Measurements from ENCODE around the gene FAM20C.
"Not testable (repeated sequence)": the region's sequence is repeated elsewhere in the genome, so short reads cannot be mapped to it uniquely, and the experiment has no call there.

Gene FAM20C

GRCh38 chr7:174716-175115 is 17.7 kb upstream of the FAM20C start:
- no peak for DNase-seq

GRCh38 chr7:175955-176354 is 16.4 kb upstream of the FAM20C start:
- DNase-seq, result no peak

- DNase-seq, result no peak
Measured at GRCh38 chr7:176381-176780, 16.0 kb upstream of the FAM20C start.

GRCh38 chr7:176786-177459 is 15.4 kb upstream of the FAM20C start:
- no peak for DNase-seq

GRCh38 chr7:178444-178843 is 13.9 kb upstream of the FAM20C start:
- no peak for DNase-seq

- no peak for DNase-seq
Measured at GRCh38 chr7:179209-179681, 13.1 kb upstream of the FAM20C start.

- no peak for DNase-seq
Measured at GRCh38 chr7:179948-180694, 12.2 kb upstream of the FAM20C start.

- no peak for DNase-seq
Measured at GRCh38 chr7:181738-182137, 10.6 kb upstream of the FAM20C start.

- DNase-seq, result not testable (repeated sequence)
Measured at GRCh38 chr7:182502-182901, 9.9 kb upstream of the FAM20C start.

- no peak for DNase-seq
Measured at GRCh38 chr7:183496-184292, 8.7 kb upstream of the FAM20C start.

- DNase-seq, result no peak
Measured at GRCh38 chr7:184294-185264, 7.8 kb upstream of the FAM20C start.

- no peak for DNase-seq
Measured at GRCh38 chr7:186516-187113, 5.8 kb upstream of the FAM20C start.

GRCh38 chr7:187227-187927 is 5.0 kb upstream of the FAM20C start:
- no peak for DNase-seq

GRCh38 chr7:188174-188573 is 4.2 kb upstream of the FAM20C start:
- DNase-seq, result no peak

GRCh38 chr7:188727-189500 is 3.5 kb upstream of the FAM20C start:
- no peak for DNase-seq

- DNase-seq, result no peak
Measured at GRCh38 chr7:189719-190118, 2.7 kb upstream of the FAM20C start.

GRCh38 chr7:190196-190595 is 2.2 kb upstream of the FAM20C start:
- no peak for DNase-seq

- DNase-seq, result no peak
Measured at GRCh38 chr7:191105-191980, 1.0 kb upstream of the FAM20C start.

GRCh38 chr7:192701-193480 is 520 bp downstream of the FAM20C start:
- DNase-seq, result no peak

All from midbrain (tissue), 1 donor.